A549 (cell line): ENCODE measurements around the gene ABCG4. TPM values are rescaled to one million over a fixed set of nuclear protein-coding genes. Genes with fewer than 3 reads are reported as not detected.
A peak's percentile ranks its signal among the peaks of the same experiment; 100 is the strongest.

Source experiments
- ATAC-seq, 2 experiments: fragments of 200-7000 bp in 1 of 2; fragments of >200 bp in 1 of 2; cut with Nextera tagmentation in 1 of 2; cut with Tn5 transposase in 1 of 2; 3 replicates each; pipeline versions ENCODE4 v1.8.0 to v1.9.1; 2018 to 2020; ENCODE audit warnings: mild to moderate bottlenecking in 1 of 2, moderate library complexity in 1 of 2
- CTCF ChIA-PET: fragments of 300-600 bp; sonication (Branson Sonifier 250); formaldehyde crosslinking; extraction: SDS; loops from one replicate; lab custom pipeline; 2021; ENCODE audit warnings: antibody characterized with exemption, inconsistent platforms; lab: Yijun Ruan, JAX
- POLR2A ChIA-PET: fragments of 350-600 bp; formaldehyde crosslinking; extraction: SDS; loops from one replicate; lab custom pipeline; 2021; ENCODE audit warnings: antibody characterized with exemption, inconsistent platforms; lab: Yijun Ruan, JAX
- DNase-seq, 2 experiments: peaks; one replicate each; pipeline versions ENCODE4 v3.0.0 to v3.0.0-alpha.2; 2011 to 2016; ENCODE audit warnings: low read depth in 1 of 2, low spot score in 1 of 2
- FAIRE-seq: peaks from 2 replicates; lab custom pipeline; 2011; peaks lifted over from hg19 to GRCh38; lab: Jason Lieb, UNC
- H3K27ac ChIP-seq, 2 experiments: fragments of >200 bp; sonication (Bioruptor Twin); formaldehyde crosslinking; 3 replicates each; pipeline ENCODE4 v1.5.1; 2016 to 2017
- H3K4me1 ChIP-seq: fragments of >200 bp; sonication (Bioruptor Twin); formaldehyde crosslinking; 3 replicates; pipeline ENCODE4 v1.6.1; 2016
- H3K4me2 ChIP-seq: fragments of >200 bp; sonication (Bioruptor Twin); formaldehyde crosslinking; 3 replicates; pipeline ENCODE4 v1.6.1; 2016
- H3K4me3 ChIP-seq: fragments of >200 bp; sonication (Bioruptor Twin); formaldehyde crosslinking; 3 replicates; pipeline ENCODE4 v1.5.1; 2016
- H3K9me3 ChIP-seq: fragments of >200 bp; sonication (Bioruptor Twin); formaldehyde crosslinking; 3 replicates; pipeline ENCODE4 v1.6.1; 2016
- CEBPB ChIP-seq, 2 experiments: fragments of >200 bp in 1 of 2; sonication (Bioruptor Twin) in 1 of 2; formaldehyde crosslinking in 1 of 2; IDR thresholded peaks; 2 replicates each; pipeline ENCODE4 v1.6.1; 2012 to 2016
- CHD2 ChIP-seq: fragments of 150-350 bp; IDR thresholded peaks from 2 replicates; pipeline ENCODE4 v1.6.1; 2014; ENCODE audit warnings: low read length; ENCODE audit not compliant: partially characterized antibody
- CHD4 ChIP-seq: fragments of 200-600 bp; sonication (generic); IDR thresholded peaks from 2 replicates; pipeline ENCODE4 v1.6.1; 2016; ENCODE audit warnings: antibody characterized with exemption, mild to moderate bottlenecking, borderline replicate concordance
- EHF ChIP-seq: fragments of 250-450 bp; sonication (Bioruptor Pico); IDR thresholded peaks from 2 replicates; pipeline ENCODE4 v1.5.0; 2020; ENCODE audit warnings: mild to moderate bottlenecking
- EHMT2 ChIP-seq: fragments of 200-600 bp; sonication (generic); IDR thresholded peaks from 2 replicates; pipeline ENCODE4 v1.6.1; 2016; ENCODE audit warnings: antibody characterized with exemption, low read depth, mild to moderate bottlenecking, moderate library complexity
- FOXS1 ChIP-seq: fragments of 250-450 bp; sonication (Bioruptor Pico); IDR thresholded peaks from 2 replicates; pipeline ENCODE4 v1.5.0; 2020; ENCODE audit warnings: mild to moderate bottlenecking, moderate library complexity
- HOXA7 ChIP-seq: fragments of 250-450 bp; sonication (Bioruptor Pico); IDR thresholded peaks from 2 replicates; pipeline ENCODE4 v1.5.0; 2020; ENCODE audit warnings: mild to moderate bottlenecking, moderate library complexity
- HOXB13 ChIP-seq: fragments of 250-450 bp; sonication (Bioruptor Pico); IDR thresholded peaks from 2 replicates; pipeline ENCODE4 v1.5.0; 2020; ENCODE audit warnings: low read depth, mild to moderate bottlenecking, moderate library complexity
- HOXB5 ChIP-seq: fragments of 250-450 bp; sonication (Bioruptor Pico); IDR thresholded peaks from 2 replicates; pipeline ENCODE4 v1.5.0; 2020; ENCODE audit warnings: mild to moderate bottlenecking, moderate library complexity
- JUN ChIP-seq, 2 experiments: fragments of >200 bp; sonication (Bioruptor Twin); formaldehyde crosslinking; IDR thresholded peaks; 2 replicates in 1 of 2; 3 replicates in 1 of 2; pipeline ENCODE4 v1.6.1; 2016 to 2017
- KDM5A ChIP-seq: fragments of 200-600 bp; sonication (generic); IDR thresholded peaks from 2 replicates; pipeline ENCODE4 v1.6.1; 2016; ENCODE audit warnings: antibody characterized with exemption, mild to moderate bottlenecking
- NR3C1 ChIP-seq: fragments of >200 bp; sonication (Bioruptor Twin); formaldehyde crosslinking; IDR thresholded peaks from 3 replicates; pipeline ENCODE4 v1.6.1; 2017
- POLR2A ChIP-seq: IDR thresholded peaks from 2 replicates; pipeline ENCODE4 v1.6.1; 2012; ENCODE audit warnings: mild to moderate bottlenecking, low read length
- RAD21 ChIP-seq, 2 experiments: fragments of >200 bp in 1 of 2; sonication (Bioruptor Twin) in 1 of 2; formaldehyde crosslinking in 1 of 2; IDR thresholded peaks in 1 of 2; conservative IDR thresholded peaks in 1 of 2; 2 replicates in 1 of 2; 3 replicates in 1 of 2; pipeline ENCODE4 v1.6.1; 2012 to 2018; ENCODE audit warnings: inconsistent platforms in 1 of 2
- RNF2 ChIP-seq: fragments of 200-600 bp; sonication (generic); IDR thresholded peaks from 2 replicates; pipeline ENCODE4 v1.6.1; 2016; ENCODE audit warnings: low read depth, mild to moderate bottlenecking, antibody characterized with exemption, moderate library complexity, borderline replicate concordance
- ZC3H11A ChIP-seq: fragments of 450-650 bp; IDR thresholded peaks from 2 replicates; pipeline ENCODE4 v1.6.1; 2014; ENCODE audit warnings: antibody characterized with exemption, mild to moderate bottlenecking
- WGBS: methylation state at CpG from one replicate; pipeline ENCODE4 v1.1.6; 2017; ENCODE audit errors: missing lambda C conversion rate; 5-methylcytosine and 5-hydroxymethylcytosine counted together
- polyA plus RNA-seq, 4 experiments: library from polyadenylated mRNA; depleted of rRNA in 3 of 4; stranded (reverse); fragments of >200 nt; fragmentation: RNase III in 1 of 4; extraction: RNeasy Plus Mini Kit Qiagen cat#74134 plus additional on column Dnase treatment in 1 of 4; gene quantifications; 2 replicates in 3 of 4; 3 replicates in 1 of 4; pipeline ENCODE4 v1.2.3, GENCODE V29; 2011 to 2017
- TF ChIP-seq, protein P1 (sequence below): fragments of 250-450 bp; sonication (Bioruptor Pico); IDR thresholded peaks from 2 replicates; pipeline ENCODE4 v1.5.0; 2021; ENCODE audit warnings: mild to moderate bottlenecking, moderate library complexity, borderline replicate concordance
- TF ChIP-seq, protein P2 (sequence below): IDR thresholded peaks from 2 replicates; pipeline ENCODE4 v1.6.1; 2012
- TF ChIP-seq, protein P3 (sequence below): fragments of >200 bp; sonication (Bioruptor Twin); formaldehyde crosslinking; IDR thresholded peaks from 3 replicates; pipeline ENCODE4 v1.6.1; 2016
- TF ChIP-seq, protein P4 (sequence below): fragments of >200 bp; sonication (Bioruptor Twin); formaldehyde crosslinking; IDR thresholded peaks from 2 replicates; pipeline ENCODE4 v1.6.1; 2016
- TF ChIP-seq, protein P5 (sequence below): IDR thresholded peaks from 2 replicates; pipeline ENCODE4 v1.6.1; 2012
- TF ChIP-seq, protein P6 (sequence below): fragments of 250-450 bp; sonication (Bioruptor Pico); IDR thresholded peaks from 2 replicates; pipeline ENCODE4 v1.5.0; 2020; ENCODE audit warnings: low read depth, mild to moderate bottlenecking, moderate library complexity
- TF ChIP-seq, protein P7 (sequence below): IDR thresholded peaks from 2 replicates; pipeline ENCODE4 v1.6.1; 2012; ENCODE audit warnings: low read depth, borderline replicate concordance
- TF ChIP-seq, protein P8 (sequence below): fragments of 450-650 bp; IDR thresholded peaks from 2 replicates; pipeline ENCODE4 v1.6.1; 2014; ENCODE audit warnings: antibody characterized with exemption

ABCG4 gene
- polyA plus RNA-seq, 2 of the 4 experiments (the other 2 are of a cell fraction), result 0.10 to 0.44 TPM

DNA sequence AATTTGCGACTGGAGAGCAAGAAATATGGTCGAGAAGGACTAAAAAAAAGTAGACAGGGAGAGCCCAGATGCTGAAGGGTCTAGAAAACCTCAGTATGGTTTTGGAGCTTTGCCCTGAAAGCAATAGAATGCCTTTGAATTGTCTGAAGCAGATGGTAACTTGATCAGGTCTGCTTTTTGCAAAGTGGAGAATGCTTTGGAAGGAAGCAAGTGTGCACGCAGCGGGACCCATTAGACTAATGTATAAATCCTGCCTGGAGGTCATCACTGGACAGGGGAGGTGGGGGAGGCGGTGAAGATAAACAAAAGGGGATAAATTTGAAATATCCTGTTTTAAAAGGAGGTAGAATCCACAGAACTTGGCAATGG, 28.2 kb upstream of the ABCG4 start (continued):
- TF ChIP-seq, protein P1, sequence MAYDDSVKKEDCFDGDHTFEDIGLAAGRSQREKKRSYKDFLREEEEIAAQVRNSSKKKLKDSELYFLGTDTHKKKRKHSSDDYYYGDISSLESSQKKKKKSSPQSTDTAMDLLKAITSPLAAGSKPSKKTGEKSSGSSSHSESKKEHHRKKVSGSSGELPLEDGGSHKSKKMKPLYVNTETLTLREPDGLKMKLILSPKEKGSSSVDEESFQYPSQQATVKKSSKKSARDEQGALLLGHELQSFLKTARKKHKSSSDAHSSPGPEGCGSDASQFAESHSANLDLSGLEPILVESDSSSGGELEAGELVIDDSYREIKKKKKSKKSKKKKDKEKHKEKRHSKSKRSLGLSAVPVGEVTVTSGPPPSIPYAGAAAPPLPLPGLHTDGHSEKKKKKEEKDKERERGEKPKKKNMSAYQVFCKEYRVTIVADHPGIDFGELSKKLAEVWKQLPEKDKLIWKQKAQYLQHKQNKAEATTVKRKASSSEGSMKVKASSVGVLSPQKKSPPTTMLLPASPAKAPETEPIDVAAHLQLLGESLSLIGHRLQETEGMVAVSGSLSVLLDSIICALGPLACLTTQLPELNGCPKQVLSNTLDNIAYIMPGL (CRISPR knock-in tag), result no peak
- TF ChIP-seq, protein P2, sequence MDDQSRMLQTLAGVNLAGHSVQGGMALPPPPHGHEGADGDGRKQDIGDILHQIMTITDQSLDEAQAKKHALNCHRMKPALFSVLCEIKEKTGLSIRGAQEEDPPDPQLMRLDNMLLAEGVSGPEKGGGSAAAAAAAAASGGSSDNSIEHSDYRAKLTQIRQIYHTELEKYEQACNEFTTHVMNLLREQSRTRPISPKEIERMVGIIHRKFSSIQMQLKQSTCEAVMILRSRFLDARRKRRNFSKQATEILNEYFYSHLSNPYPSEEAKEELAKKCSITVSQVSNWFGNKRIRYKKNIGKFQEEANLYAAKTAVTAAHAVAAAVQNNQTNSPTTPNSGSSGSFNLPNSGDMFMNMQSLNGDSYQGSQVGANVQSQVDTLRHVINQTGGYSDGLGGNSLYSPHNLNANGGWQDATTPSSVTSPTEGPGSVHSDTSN, result no peak

DNA sequence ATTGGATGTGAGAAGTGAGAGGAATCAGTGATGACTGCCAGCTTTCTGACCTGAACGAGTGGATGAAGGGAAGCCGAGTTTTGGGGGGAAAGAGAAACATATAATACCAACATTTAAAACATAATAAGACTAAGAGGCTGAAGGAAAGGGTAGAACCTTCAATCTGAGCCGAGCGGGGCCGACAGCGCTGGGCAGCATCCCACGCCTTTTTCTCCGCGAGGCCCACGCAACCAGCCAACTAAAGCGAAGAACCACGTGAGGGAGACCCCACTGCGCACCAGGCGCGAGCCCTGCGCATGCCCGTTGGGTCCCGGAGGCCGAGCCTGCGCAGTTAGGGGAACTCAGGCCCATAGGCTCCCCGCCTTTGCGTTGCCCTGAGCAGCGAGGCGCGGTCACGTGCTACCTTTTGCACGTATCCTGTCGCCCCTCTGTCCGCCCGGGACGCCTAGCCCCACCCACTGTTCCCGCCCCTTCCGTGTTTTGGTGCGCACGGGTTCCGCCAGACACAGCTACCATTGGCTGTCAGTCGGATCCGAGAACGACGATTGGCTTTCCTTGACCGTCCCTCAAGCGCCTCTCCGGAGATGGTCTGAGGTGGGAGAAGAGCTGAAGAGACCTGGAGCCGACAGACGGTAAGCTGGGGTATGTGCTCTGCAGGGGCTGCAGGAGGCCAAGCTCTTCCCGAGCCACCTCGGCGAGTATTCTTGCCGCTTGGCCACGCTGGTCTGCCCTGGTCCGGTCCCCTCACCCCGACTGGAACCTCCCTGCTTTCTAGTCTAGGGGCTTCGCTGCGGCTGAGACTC, 27.6 kb upstream of the ABCG4 start, which contains the start of gene HINFP:
HINFP (plus strand) TSS at position 573 of the 803 bp plus-strand sequence. CDS start 5,365 bp downstream, outside the sequence.
- no peak for FAIRE-seq
- under 1% methylated on average over 17 of the region's 54 CpGs for WGBS

More for the DNA sequence above, 27.6 kb upstream of the ABCG4 start, which contains the start of gene HINFP:
- H3K4me1 ChIP-seq, result peaks cover 10% of the 10 kb centered on the region; the same call in 1 of the 3 replicates
- CTCF ChIA-PET, result interaction anchor here (0.8 to 2.1 kb wide), 4 partner anchors 9 to 75 kb away, joined by 3 to 7 read pairs (median 4); no protein-coding TSS in a partner anchor
- peak within 1 kb of the TSS; percentile 88 to 91 for H3K27ac ChIP-seq
- DNase-seq (peak; percentile 91 to 98), ATAC-seq (peak; percentile 99)
- H3K9me3 ChIP-seq, result no peaks in the 10 kb centered on the region
- TF ChIP-seq RNF2 (no peak), KDM5A (peak; percentile 30; the same call in 1 of the 2 replicates), ZC3H11A (no peak), POLR2A (peak; percentile 83), HOXA7 (no peak), CHD2 (no peak), CEBPB (IDR thresholded peaks at IDR 0.05) (no peak), FOXS1 (CRISPR knock-in tag) (no peak), NR3C1 (no peak), CHD4 (no peak), EHF (peak; percentile 66; the same call in 1 of the 2 replicates), HOXB5 (no peak), JUN (IDR thresholded peaks at IDR 0.05) (peak; percentile 52 to 54; a peak in 3 of 5 replicates), RAD21 (conservative IDR thresholded peaks at IDR 0.05 in 1 of 2, IDR thresholded peaks at IDR 0.05 in 1 of 2) (no peak), EHMT2 (no peak), HOXB13 (CRISPR knock-in tag) (0 out of 2 replicates have a peak, but pooled peaks have one; percentile 41)
- TF ChIP-seq, protein P3, sequence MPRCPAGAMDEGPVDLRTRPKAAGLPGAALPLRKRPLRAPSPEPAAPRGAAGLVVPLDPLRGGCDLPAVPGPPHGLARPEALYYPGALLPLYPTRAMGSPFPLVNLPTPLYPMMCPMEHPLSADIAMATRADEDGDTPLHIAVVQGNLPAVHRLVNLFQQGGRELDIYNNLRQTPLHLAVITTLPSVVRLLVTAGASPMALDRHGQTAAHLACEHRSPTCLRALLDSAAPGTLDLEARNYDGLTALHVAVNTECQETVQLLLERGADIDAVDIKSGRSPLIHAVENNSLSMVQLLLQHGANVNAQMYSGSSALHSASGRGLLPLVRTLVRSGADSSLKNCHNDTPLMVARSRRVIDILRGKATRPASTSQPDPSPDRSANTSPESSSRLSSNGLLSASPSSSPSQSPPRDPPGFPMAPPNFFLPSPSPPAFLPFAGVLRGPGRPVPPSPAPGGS, result 0 out of 3 replicates have a peak, but pooled peaks have one; percentile 41
- TF ChIP-seq, protein P4, sequence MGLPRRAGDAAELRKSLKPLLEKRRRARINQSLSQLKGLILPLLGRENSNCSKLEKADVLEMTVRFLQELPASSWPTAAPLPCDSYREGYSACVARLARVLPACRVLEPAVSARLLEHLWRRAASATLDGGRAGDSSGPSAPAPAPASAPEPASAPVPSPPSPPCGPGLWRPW, result no peak
- TF ChIP-seq, protein P5, sequence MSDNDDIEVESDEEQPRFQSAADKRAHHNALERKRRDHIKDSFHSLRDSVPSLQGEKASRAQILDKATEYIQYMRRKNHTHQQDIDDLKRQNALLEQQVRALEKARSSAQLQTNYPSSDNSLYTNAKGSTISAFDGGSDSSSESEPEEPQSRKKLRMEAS, result peak; percentile 98
- TF ChIP-seq, protein P6, sequence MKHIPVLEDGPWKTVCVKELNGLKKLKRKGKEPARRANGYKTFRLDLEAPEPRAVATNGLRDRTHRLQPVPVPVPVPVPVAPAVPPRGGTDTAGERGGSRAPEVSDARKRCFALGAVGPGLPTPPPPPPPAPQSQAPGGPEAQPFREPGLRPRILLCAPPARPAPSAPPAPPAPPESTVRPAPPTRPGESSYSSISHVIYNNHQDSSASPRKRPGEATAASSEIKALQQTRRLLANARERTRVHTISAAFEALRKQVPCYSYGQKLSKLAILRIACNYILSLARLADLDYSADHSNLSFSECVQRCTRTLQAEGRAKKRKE, result peak; percentile 50; the same call in 1 of the 2 replicates
- TF ChIP-seq, protein P7, sequence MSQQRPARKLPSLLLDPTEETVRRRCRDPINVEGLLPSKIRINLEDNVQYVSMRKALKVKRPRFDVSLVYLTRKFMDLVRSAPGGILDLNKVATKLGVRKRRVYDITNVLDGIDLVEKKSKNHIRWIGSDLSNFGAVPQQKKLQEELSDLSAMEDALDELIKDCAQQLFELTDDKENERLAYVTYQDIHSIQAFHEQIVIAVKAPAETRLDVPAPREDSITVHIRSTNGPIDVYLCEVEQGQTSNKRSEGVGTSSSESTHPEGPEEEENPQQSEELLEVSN, result peak; percentile 95
- TF ChIP-seq, protein P2, result peak; percentile 80
- TF ChIP-seq, protein P8, sequence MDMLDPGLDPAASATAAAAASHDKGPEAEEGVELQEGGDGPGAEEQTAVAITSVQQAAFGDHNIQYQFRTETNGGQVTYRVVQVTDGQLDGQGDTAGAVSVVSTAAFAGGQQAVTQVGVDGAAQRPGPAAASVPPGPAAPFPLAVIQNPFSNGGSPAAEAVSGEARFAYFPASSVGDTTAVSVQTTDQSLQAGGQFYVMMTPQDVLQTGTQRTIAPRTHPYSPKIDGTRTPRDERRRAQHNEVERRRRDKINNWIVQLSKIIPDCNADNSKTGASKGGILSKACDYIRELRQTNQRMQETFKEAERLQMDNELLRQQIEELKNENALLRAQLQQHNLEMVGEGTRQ, result peak; percentile 97
- peak within 1 kb of the TSS; percentile 94 for H3K4me3 ChIP-seq
- peak within 1 kb of the TSS; percentile 98 for H3K4me2 ChIP-seq
- POLR2A ChIA-PET, result interaction anchor here (0.6 to 2.4 kb wide), 9 partner anchors 9 to 219 kb away, joined by 3 to 17 read pairs (median 5); partner anchors contain the start of genes C2CD2L, DPAGT1 and NLRX1
